ENCODE data around the gene CCDC188.

DNA sequence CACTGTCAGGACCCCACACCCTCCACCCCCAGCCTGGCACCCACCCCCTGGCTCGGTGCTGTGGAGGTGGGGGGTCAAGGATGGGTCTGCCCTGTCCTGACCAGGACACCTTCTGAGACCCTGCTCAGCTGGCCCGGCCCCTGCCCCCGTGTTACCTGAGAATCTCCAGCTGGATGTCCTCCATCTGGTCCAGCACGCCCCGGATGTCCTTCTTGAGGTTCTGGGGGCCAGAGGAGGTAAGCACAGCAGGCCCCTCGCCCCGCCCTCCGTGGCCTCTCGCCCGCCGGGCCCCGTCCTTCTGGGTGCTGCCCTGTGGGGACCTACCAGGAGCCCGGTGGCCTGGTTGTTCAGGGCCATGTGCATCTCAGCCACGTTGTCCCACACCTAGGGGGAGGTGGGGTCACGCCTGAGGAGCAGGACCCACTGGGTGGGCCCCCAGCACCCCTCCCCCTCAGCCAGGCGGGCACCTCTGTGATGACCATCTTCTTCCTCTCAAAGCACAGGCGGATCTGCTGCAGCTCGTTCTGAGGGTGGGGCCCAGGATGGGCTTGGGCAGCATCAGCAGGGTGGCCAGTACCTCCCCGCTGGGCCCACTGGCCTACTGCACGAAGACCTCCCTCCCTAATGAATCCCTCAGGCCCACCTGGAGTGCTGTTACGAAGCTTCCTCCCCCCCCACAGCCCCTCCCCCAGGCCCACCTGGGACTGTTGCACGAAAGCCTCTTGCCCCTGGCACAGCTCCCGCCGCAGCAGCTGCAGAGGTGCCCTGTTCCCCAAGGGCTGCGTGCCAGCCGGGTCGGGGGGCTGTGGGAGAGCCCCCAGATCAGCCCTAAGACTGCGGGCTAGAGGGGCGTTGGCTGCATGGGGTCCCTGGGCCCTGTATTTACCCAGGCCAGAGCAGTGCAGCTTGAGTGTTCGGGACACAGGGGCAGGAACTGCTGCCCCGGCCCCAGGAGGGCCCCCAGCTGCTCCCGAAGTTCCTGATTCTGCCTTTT lies 1.3 kb downstream of the CCDC188 start:
- TF ChIP-seq ZMYM3 (CRISPR knock-in tag; IDR thresholded peaks at IDR 0.05) (no peak), ZFP36L1 (CRISPR knock-in tag; IDR thresholded peaks at IDR 0.05) (no peak)
